ENCODE measurements around the gene HSF5.
A peak's percentile ranks its signal among the peaks of the same experiment; 100 is the strongest.
"Not testable (repeated sequence)": the region's sequence is repeated elsewhere in the genome, so short reads cannot be mapped to it uniquely, and the experiment has no call there.

The HSF5 gene

GRCh38 chr17:58412064-58412703 is 76.0 kb downstream of the HSF5 start:
- DNase-seq, result no peak

- DNase-seq, result no peak
Measured at GRCh38 chr17:58411408-58411894, 76.8 kb downstream of the HSF5 start.

- DNase-seq, result no peak
Measured at GRCh38 chr17:58410714-58411407, 77.3 kb downstream of the HSF5 start.

- DNase-seq, result no peak
Measured at GRCh38 chr17:58409432-58409831, 78.8 kb downstream of the HSF5 start.

- no peak for DNase-seq
Measured at GRCh38 chr17:58403311-58403710, 84.9 kb downstream of the HSF5 start.

- DNase-seq, result no peak
Measured at GRCh38 chr17:58402679-58403078, 85.5 kb downstream of the HSF5 start.

GRCh38 chr17:58402047-58402446 is 86.2 kb downstream of the HSF5 start:
- DNase-seq, result no peak

- DNase-seq, result no peak
Measured at GRCh38 chr17:58401287-58401686, 86.9 kb downstream of the HSF5 start.

- DNase-seq, result no peak
Measured at GRCh38 chr17:58400826-58401225, 87.4 kb downstream of the HSF5 start.

GRCh38 chr17:58399974-58400373 is 88.2 kb downstream of the HSF5 start:
- DNase-seq, result no peak

- no peak for DNase-seq
Measured at GRCh38 chr17:58398574-58399266, 89.5 kb downstream of the HSF5 start.

- DNase-seq, result not testable (repeated sequence)
Measured at GRCh38 chr17:58397421-58397820, 90.8 kb downstream of the HSF5 start.

- no peak for DNase-seq
Measured at GRCh38 chr17:58396173-58396572, 92.0 kb downstream of the HSF5 start.

- DNase-seq, result no peak
Measured at GRCh38 chr17:58394534-58395223, 93.5 kb downstream of the HSF5 start.

GRCh38 chr17:58391302-58391984 is 96.8 kb downstream of the HSF5 start:
- peak; percentile 85 to 86 for DNase-seq

GRCh38 chr17:58390884-58391283 is 97.3 kb downstream of the HSF5 start:
- no peak for DNase-seq

GRCh38 chr17:58388302-58389190 is 99.7 kb downstream of the HSF5 start:
- no peak for DNase-seq

- DNase-seq, result no peak
Measured at GRCh38 chr17:58387834-58388233, 100.4 kb downstream of the HSF5 start.

GRCh38 chr17:58386708-58387107 is 101.5 kb downstream of the HSF5 start:
- DNase-seq, result no peak

GRCh38 chr17:58385359-58385899 is 102.8 kb downstream of the HSF5 start:
- DNase-seq, result no peak

GRCh38 chr17:58384897-58385296 is 103.3 kb downstream of the HSF5 start:
- DNase-seq, result no peak
